GM23248 (cell line): ENCODE measurements around the gene TSGA10. TPM values are rescaled to one million over a fixed set of nuclear protein-coding genes. Genes with fewer than 3 reads are reported as not detected.

Experiments
- DNase-seq: peaks from one replicate; pipeline ENCODE4 v3.0.0-alpha.2; 2015
- H2AFZ ChIP-seq: fragments of 200-600 bp; sonication (generic); 2 replicates; pipeline ENCODE4 v1.6.1; 2016; ENCODE audit warnings: antibody characterized with exemption
- H3F3A ChIP-seq: fragments of 200-600 bp; sonication (generic); 2 replicates; pipeline ENCODE4 v1.6.1; 2016; ENCODE audit warnings: mild to moderate bottlenecking, antibody characterized with exemption, mixed run types; ENCODE audit not compliant: insufficient read depth
- H3K27ac ChIP-seq: fragments of 200-600 bp; sonication (generic); 2 replicates; pipeline ENCODE4 v1.5.1; 2016; ENCODE audit warnings: mild to moderate bottlenecking
- H3K27me3 ChIP-seq: fragments of 200-600 bp; sonication (generic); replicated peaks from 2 replicates; pipeline ENCODE4 v1.6.1; 2016; ENCODE audit warnings: mild to moderate bottlenecking; ENCODE audit not compliant: insufficient read depth
- H3K36me3 ChIP-seq: fragments of 200-600 bp; sonication (generic); 2 replicates; pipeline ENCODE4 v1.6.1; 2016; ENCODE audit warnings: low read depth, mild to moderate bottlenecking
- H3K4me1 ChIP-seq: fragments of 200-600 bp; sonication (generic); 2 replicates; pipeline ENCODE4 v1.6.1; 2016; ENCODE audit warnings: mild to moderate bottlenecking; ENCODE audit not compliant: insufficient read depth
- H3K4me2 ChIP-seq: fragments of 200-600 bp; sonication (generic); one replicate; pipeline ENCODE4 v1.6.1; 2016; ENCODE audit warnings: mild to moderate bottlenecking; ENCODE audit not compliant: unreplicated experiment
- H3K4me3 ChIP-seq: fragments of 200-600 bp; sonication (generic); 2 replicates; pipeline ENCODE4 v1.5.1; 2016; ENCODE audit warnings: mild to moderate bottlenecking
- H3K79me2 ChIP-seq: fragments of 200-600 bp; sonication (generic); 2 replicates; pipeline ENCODE4 v1.6.1; 2016; ENCODE audit warnings: mild to moderate bottlenecking; ENCODE audit not compliant: insufficient read depth
- H3K9ac ChIP-seq: fragments of 200-600 bp; sonication (generic); 2 replicates; pipeline ENCODE4 v1.6.1; 2016; ENCODE audit warnings: mild to moderate bottlenecking
- H3K9me2 ChIP-seq: fragments of 200-600 bp; sonication (generic); 2 replicates; pipeline ENCODE4 v1.6.1; 2016; ENCODE audit warnings: mixed run types, mild to moderate bottlenecking, moderate library complexity; ENCODE audit not compliant: insufficient read depth
- H3K9me3 ChIP-seq: fragments of 200-600 bp; sonication (generic); one replicate; pipeline ENCODE4 v1.6.1; 2017; ENCODE audit warnings: low read depth
- H4K20me1 ChIP-seq: fragments of 200-600 bp; sonication (generic); 2 replicates; pipeline ENCODE4 v1.6.0; 2016; ENCODE audit not compliant: insufficient read depth
- EZH2 ChIP-seq: fragments of 200-600 bp; sonication (generic); IDR thresholded peaks from 2 replicates; pipeline ENCODE4 v1.6.1; 2018; ENCODE audit warnings: antibody characterized with exemption, mild to moderate bottlenecking; ENCODE audit not compliant: insufficient read depth, poor library complexity, severe bottlenecking
- EZH2phosphoT487 ChIP-seq: fragments of 200-600 bp; sonication (generic); IDR thresholded peaks from 2 replicates; pipeline ENCODE4 v1.6.1; 2018; ENCODE audit warnings: antibody characterized with exemption, moderate library complexity, mild to moderate bottlenecking, low read depth; ENCODE audit not compliant: insufficient read depth
- WGBS, 2 experiments: methylation state at CpG; one replicate each; pipeline ENCODE4 v1.1.6; 2015 to 2017; ENCODE audit warnings: low lambda C conversion rate in 2 of 2, low coverage in 1 of 2; ENCODE audit errors: missing lambda C conversion rate in 2 of 2; 5-methylcytosine and 5-hydroxymethylcytosine counted together
- in situ Hi-C: fragments of 300-500 bp; cut with MboI; formaldehyde crosslinking; loops from 2 replicates; pipeline ENCODE4 v1.15.0; 2020
- polyA plus RNA-seq: library from polyadenylated mRNA; unstranded; fragments of >200 nt; fragmentation: Nextera tagmentation; extraction: Ambion mirVana; gene quantifications from 2 replicates; pipeline ENCODE4 v1.2.1, GENCODE V29; 2016
- total RNA-seq: library from RNA; depleted of rRNA; stranded (reverse); fragments of >200 nt; shearing (Covaris generic); gene quantifications from 2 replicates; pipeline ENCODE4 v1.2.3, GENCODE V29; 2014; rRNA removed

The TSGA10 gene, protein sequence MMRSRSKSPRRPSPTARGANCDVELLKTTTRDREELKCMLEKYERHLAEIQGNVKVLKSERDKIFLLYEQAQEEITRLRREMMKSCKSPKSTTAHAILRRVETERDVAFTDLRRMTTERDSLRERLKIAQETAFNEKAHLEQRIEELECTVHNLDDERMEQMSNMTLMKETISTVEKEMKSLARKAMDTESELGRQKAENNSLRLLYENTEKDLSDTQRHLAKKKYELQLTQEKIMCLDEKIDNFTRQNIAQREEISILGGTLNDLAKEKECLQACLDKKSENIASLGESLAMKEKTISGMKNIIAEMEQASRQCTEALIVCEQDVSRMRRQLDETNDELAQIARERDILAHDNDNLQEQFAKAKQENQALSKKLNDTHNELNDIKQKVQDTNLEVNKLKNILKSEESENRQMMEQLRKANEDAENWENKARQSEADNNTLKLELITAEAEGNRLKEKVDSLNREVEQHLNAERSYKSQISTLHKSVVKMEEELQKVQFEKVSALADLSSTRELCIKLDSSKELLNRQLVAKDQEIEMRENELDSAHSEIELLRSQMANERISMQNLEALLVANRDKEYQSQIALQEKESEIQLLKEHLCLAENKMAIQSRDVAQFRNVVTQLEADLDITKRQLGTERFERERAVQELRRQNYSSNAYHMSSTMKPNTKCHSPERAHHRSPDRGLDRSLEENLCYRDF
- total RNA-seq, result 1.4 and 3.0 TPM in 2 replicates
- polyA plus RNA-seq, result 0.60 and 1.2 TPM in 2 replicates

DNA sequence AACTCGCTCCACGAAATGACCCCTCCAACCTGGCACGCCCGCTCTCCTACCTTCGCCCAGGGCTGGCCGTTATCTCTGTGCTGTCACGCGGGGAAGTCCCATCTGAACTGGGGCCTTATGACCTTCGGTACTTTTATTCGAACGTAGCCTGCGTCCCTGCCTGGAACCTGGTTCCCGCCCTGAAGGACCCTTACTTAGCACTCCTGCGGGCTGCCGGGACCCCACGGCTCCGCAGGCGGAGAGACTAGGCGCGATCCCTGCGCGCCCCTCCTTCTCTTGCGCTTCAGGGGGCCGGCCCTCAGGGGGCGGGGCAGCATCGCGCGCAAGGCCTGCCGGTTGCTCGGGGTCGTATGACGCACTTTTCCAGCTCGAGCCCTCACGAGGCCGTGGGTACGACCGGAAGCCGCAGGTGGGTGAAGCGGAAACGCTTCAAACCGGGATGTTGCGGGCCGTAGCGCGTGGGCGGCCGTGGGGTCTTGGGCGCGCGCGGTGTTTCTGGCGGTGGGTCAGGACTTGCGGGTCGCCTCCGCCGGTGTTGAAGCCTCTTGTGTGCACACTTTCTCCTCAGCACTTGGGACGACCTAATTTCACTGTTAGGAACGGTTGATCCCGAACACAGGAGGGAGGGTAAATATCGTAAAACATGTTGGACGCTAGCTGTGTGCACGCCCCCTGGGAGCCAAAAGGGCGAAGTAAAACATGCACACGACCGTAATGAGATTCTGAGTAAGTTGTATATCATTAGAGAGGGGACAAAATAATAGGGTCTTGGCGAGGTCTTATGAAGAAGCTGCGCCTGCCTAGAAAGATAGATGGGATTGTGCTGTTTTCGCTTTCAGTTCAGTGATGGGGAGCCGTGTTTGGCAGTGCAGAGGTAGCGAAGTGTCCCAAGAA, at the start of gene TSGA10, which contains the start of gene LIPT1:
Gene TSGA10 (minus strand): TSS at position 300 of the 894 bp plus-strand sequence. CDS start 45,503 bp downstream, outside the sequence.
Gene LIPT1 (plus strand): TSS at position 325 of the 894 bp plus-strand sequence. CDS start 6,991 bp downstream, outside the sequence.
- in situ Hi-C loops, result no loop called here
- Histone ChIP-seq H3K36me3 (no peaks in the 10 kb centered on the region), H3K4me1 (peaks cover 4% of the 10 kb centered on the region; the same call in 1 of the 2 replicates), H2AFZ (peak within 1 kb of the TSS; percentile 98), H3K27me3 (no peaks in the 10 kb centered on the region), H3K79me2 (0 out of 2 replicates have a peak, but pooled peaks cover 8% of the 10 kb centered on the region), H3K9me2 (no peaks in the 10 kb centered on the region), H3K9me3 (no peaks in the 10 kb centered on the region), H4K20me1 (no peaks in the 10 kb centered on the region), H3F3A (no peaks in the 10 kb centered on the region; the same call in 1 of the 2 replicates), H3K4me3 (peak within 1 kb of the TSS; percentile 98), H3K27ac (peak within 1 kb of the TSS; percentile 50), H3K9ac (peak within 1 kb of the TSS; percentile 84), H3K4me2 (peak within 1 kb of the TSS; percentile 93)
- TF ChIP-seq EZH2phosphoT487 (no peak), EZH2 (no peak)
- DNase-seq, result peak; percentile 96
- WGBS, 2 experiments, result 1 to 2% methylated on average over 63 to 69 of the region's 70 CpGs

DNA sequence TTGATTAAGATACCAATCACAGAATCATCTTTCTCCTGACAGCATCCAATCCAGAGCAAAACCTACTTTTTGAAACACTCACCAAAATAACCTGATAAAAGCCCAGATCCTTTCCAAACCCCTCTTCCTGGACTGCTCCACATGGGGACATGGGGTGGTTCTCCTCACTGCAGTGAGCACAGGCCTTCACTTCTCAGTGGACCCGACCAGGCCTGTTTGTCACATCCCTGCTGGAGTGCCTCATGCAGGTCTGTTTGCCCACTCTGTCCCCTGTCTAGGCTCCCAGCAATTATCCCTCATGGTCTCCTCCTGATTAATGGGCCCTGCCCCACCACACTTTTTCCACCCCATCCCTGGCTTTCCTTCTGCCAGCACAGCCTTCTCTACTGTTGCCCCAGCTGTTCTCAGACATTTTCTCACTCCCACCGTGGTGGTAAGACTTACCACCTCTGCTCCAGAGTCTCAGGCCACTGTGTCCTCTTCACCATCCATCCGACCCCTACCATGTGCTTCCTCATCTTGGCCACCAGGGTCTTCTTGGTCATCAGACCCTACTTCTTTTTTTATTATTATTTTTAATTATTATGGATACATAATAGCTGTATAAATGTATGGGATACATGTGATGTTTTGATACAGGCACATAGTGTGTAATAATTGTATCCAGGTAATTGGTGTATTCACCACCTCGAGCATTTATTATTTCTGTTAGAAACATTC, 47.4 kb upstream of the TSGA10 start:
- Histone ChIP-seq H3K36me3 (peaks cover 2% of the 10 kb centered on the region; the same call in 1 of the 2 replicates), H3K4me1 (no peaks in the 10 kb centered on the region), H4K20me1 (no peaks in the 10 kb centered on the region), H3K9me2 (no peaks in the 10 kb centered on the region), H2AFZ (no peak overlapping the region), H3K9me3 (no peaks in the 10 kb centered on the region), H3F3A (no peaks in the 10 kb centered on the region), H3K9ac (no peak overlapping the region), H3K79me2 (no peaks in the 10 kb centered on the region), H3K4me2 (no peak overlapping the region), H3K27me3 (no peaks in the 10 kb centered on the region), H3K4me3 (no peak overlapping the region), H3K27ac (no peak overlapping the region)
- DNase-seq, result no peak
- WGBS, 2 experiments, result 73 to 75% methylated on average over 4 of the region's 4 CpGs
- in situ Hi-C loops, result no loop called here
- TF ChIP-seq EZH2phosphoT487 (no peak), EZH2 (no peak)

DNA sequence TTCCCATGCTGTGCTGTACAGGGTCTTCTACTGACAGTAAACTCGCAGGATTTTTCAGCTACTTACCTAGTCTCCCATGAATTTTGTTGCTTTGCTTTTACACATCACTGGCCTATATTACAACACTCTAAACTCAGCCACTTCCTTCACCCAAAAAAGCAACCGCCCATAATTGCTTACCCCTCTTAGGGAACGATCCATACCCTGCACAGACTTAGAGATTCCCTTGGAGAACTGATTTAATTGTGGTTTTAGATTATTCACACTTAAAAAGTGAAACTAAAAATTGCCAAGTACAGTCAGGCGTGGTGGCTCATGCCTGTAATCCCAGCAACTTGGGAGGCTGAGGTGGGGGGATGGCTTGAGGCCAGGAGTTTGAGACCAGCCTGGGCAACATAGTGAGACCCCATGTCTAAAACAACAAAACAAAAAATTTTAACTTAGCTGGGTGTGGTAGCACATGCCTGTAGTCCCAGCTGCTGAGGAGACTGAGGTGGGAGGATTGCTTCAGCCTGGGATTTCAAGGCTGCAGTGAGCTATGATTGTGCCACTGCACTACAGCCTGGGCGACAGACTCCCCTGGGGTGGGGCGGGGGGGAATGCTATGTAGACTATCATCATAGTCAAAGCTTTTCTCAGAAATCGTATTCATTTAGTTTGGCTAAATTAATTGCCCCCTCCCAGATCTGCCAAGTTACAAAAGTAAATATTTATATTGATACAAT, 45.5 kb upstream of the TSGA10 start:
- TF ChIP-seq EZH2 (no peak), EZH2phosphoT487 (no peak)
- Histone ChIP-seq H3K9me2 (no peaks in the 10 kb centered on the region), H3K27ac (no peak overlapping the region), H4K20me1 (no peaks in the 10 kb centered on the region), H3F3A (no peaks in the 10 kb centered on the region), H3K27me3 (no peaks in the 10 kb centered on the region), H3K79me2 (no peaks in the 10 kb centered on the region), H3K4me2 (no peak overlapping the region), H3K9me3 (no peaks in the 10 kb centered on the region), H3K4me3 (no peak overlapping the region), H3K36me3 (peaks cover 20% of the 10 kb centered on the region), H3K4me1 (no peaks in the 10 kb centered on the region), H2AFZ (no peak overlapping the region), H3K9ac (no peak overlapping the region)
- DNase-seq, result no peak
- 87 to 93% methylated on average over 7 of the region's 7 CpGs for WGBS, 2 experiments
- in situ Hi-C loops, result no loop called here
